PC-3 (cell line): ENCODE measurements around the gene RAB11FIP4. TPM values are rescaled to one million over a fixed set of nuclear protein-coding genes. Genes with fewer than 3 reads are reported as not detected.
A peak's percentile ranks its signal among the peaks of the same experiment; 100 is the strongest.

Source experiments
- ATAC-seq: fragments of 200-7000 bp; cut with Tn5 transposase; 2 replicates; pipeline ENCODE4 v1.9.1; 2020; ENCODE audit warnings: mild to moderate bottlenecking, moderate library complexity
- BruUV-seq: library from RNA; stranded (reverse); fragments of 400-500 nt; replicated peaks from 2 replicates; lab custom pipeline; 2021; lab: Mats Ljungman, UMichigan
- CTCF ChIA-PET: fragments of 300-600 bp; sonication (Branson Sonifier 250); formaldehyde crosslinking; loops from one replicate; lab custom pipeline; 2022; ENCODE audit warnings: antibody characterized with exemption; lab: Charles Lee
- POLR2A ChIA-PET: fragments of 300-600 bp; sonication (Branson Sonifier 250); formaldehyde crosslinking; loops from one replicate; lab custom pipeline; 2022; ENCODE audit warnings: antibody characterized with exemption; ENCODE audit not compliant: unreplicated experiment; lab: Charles Lee
- DNase-seq: peaks from one replicate; pipeline ENCODE4 v3.0.0-alpha.2; 2015
- H2AFZ ChIP-seq: fragments of 300-600 bp; sonication (generic); 2 replicates; pipeline ENCODE4 v1.6.0; 2016; ENCODE audit warnings: antibody characterized with exemption, low read length
- H3F3A ChIP-seq: fragments of 300-600 bp; sonication (generic); one replicate; pipeline ENCODE4 v1.6.0; 2017; ENCODE audit warnings: antibody characterized with exemption, low read length, control low read depth, mild to moderate bottlenecking; ENCODE audit not compliant: unreplicated experiment
- H3K27ac ChIP-seq: fragments of 300-600 bp; sonication (generic); 2 replicates; pipeline ENCODE4 v1.5.1; 2016; ENCODE audit warnings: mild to moderate bottlenecking, low read length
- H3K27me3 ChIP-seq: fragments of 300-600 bp; sonication (generic); 2 replicates; pipeline ENCODE4 v1.6.1; 2016; ENCODE audit warnings: low read length, mixed read lengths
- H3K36me3 ChIP-seq: fragments of 300-600 bp; sonication (generic); 2 replicates; pipeline ENCODE4 v1.6.1; 2016; ENCODE audit warnings: low read depth, mixed run types, low read length, mixed read lengths
- H3K4me1 ChIP-seq: fragments of 300-600 bp; sonication (generic); 2 replicates; pipeline ENCODE4 v1.5.1; 2016; ENCODE audit warnings: low read length; ENCODE audit not compliant: insufficient read depth
- H3K4me2 ChIP-seq: fragments of 300-600 bp; sonication (generic); 2 replicates; pipeline ENCODE4 v1.6.0; 2016; ENCODE audit warnings: low read length
- H3K4me3 ChIP-seq: fragments of 300-600 bp; sonication (generic); 2 replicates; pipeline ENCODE4 v1.5.1; 2016; ENCODE audit warnings: mild to moderate bottlenecking, low read length, mixed read lengths
- H3K79me2 ChIP-seq: fragments of 300-600 bp; sonication (generic); 2 replicates; pipeline ENCODE4 v1.6.1; 2017; ENCODE audit warnings: low read length, mixed read lengths
- H3K9ac ChIP-seq: fragments of 300-600 bp; sonication (generic); 2 replicates; pipeline ENCODE4 v1.6.0; 2016; ENCODE audit warnings: mild to moderate bottlenecking, low read length
- H3K9me2 ChIP-seq: fragments of 300-600 bp; sonication (generic); replicated peaks from 2 replicates; pipeline ENCODE4 v1.6.1; 2016; ENCODE audit warnings: mixed run types, low read length, mixed read lengths
- H3K9me3 ChIP-seq: fragments of 300-600 bp; sonication (generic); 2 replicates; pipeline ENCODE4 v1.6.1; 2016; ENCODE audit warnings: low read length, mixed read lengths
- H4K20me1 ChIP-seq: fragments of 300-600 bp; sonication (generic); 2 replicates; pipeline ENCODE4 v1.6.1; 2016; ENCODE audit warnings: low read length, mixed read lengths
- EZH2 ChIP-seq: fragments of 300-600 bp; sonication (generic); IDR thresholded peaks from one replicate; pipeline ENCODE4 v1.6.1; 2017; ENCODE audit warnings: antibody characterized with exemption, mild to moderate bottlenecking, low read length; ENCODE audit not compliant: unreplicated experiment
- EZH2phosphoT487 ChIP-seq: fragments of 300-600 bp; sonication (generic); IDR thresholded peaks from 2 replicates; pipeline ENCODE4 v1.6.1; 2018; ENCODE audit warnings: mild to moderate bottlenecking, antibody characterized with exemption, low read length, borderline replicate concordance
- intact Hi-C: fragments of 100-400 bp; cut with micrococcal nuclease; formaldehyde crosslinking; loops from 2 replicates; pipeline ENCODE4 v1.9.0; 2023
- total RNA-seq: library from RNA; depleted of rRNA; stranded (reverse); fragments of >200 nt; gene quantifications from 2 replicates; pipeline ENCODE4 v1.2.3, GENCODE V29; 2014
- TF ChIP-seq, protein P1 (sequence below): fragments of 300-600 bp; sonication (generic); conservative IDR thresholded peaks from 2 replicates; pipeline ENCODE4 v1.5.1; 2017; ENCODE audit warnings: antibody characterized with exemption, low read depth, mild to moderate bottlenecking, low read length

Gene RAB11FIP4
- total RNA-seq, 1 experiment from 2014 or later, result 4.2 TPM

DNA sequence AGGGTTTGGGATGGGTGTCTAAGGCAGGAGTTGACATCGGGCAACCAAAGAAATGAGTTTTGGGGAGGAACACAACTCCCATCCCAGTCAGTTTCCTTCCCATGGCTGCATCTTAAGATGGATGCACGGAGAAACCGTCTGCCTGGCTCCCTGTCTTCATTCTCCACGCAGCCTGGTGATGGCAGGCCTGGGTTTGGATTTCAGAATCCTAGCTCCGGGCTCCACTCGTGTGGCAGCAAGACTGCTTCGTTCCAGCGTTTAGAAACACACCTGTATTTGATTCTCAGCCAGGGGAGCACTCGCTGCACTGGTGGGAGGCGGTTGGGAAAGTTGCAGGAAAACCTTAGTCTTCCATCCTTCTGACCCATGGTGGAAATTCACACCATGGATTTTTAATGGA is 141.1 kb downstream of the RAB11FIP4 start:
- BruUV-seq, result no TSS peak
- Histone ChIP-seq H4K20me1 (no peaks in the 10 kb centered on the region), H2AFZ (no peak overlapping the region), H3K27me3 (no peaks in the 10 kb centered on the region), H3K4me3 (no peak overlapping the region), H3K79me2 (no peaks in the 10 kb centered on the region), H3K36me3 (no peaks in the 10 kb centered on the region), H3K9ac (no peak overlapping the region), H3K9me3 (no peaks in the 10 kb centered on the region), H3F3A (no peaks in the 10 kb centered on the region), H3K4me1 (peaks cover 8% of the 10 kb centered on the region; the same call in 1 of the 2 replicates), H3K27ac (no peak overlapping the region), H3K4me2 (no peak overlapping the region), H3K9me2 (no peaks in the 10 kb centered on the region)
- CTCF ChIA-PET, result no interaction called here
- intact Hi-C loops, result no loop called here
- ATAC-seq (no peak), DNase-seq (no peak)
- POLR2A ChIA-PET, result interaction anchor here (0.7 kb wide), 1 partner anchor 111 kb away, joined by 3 read pairs; no protein-coding TSS in a partner anchor
- TF ChIP-seq EZH2phosphoT487, result no peak
- TF ChIP-seq EZH2, result no peak
- TF ChIP-seq, protein P1, sequence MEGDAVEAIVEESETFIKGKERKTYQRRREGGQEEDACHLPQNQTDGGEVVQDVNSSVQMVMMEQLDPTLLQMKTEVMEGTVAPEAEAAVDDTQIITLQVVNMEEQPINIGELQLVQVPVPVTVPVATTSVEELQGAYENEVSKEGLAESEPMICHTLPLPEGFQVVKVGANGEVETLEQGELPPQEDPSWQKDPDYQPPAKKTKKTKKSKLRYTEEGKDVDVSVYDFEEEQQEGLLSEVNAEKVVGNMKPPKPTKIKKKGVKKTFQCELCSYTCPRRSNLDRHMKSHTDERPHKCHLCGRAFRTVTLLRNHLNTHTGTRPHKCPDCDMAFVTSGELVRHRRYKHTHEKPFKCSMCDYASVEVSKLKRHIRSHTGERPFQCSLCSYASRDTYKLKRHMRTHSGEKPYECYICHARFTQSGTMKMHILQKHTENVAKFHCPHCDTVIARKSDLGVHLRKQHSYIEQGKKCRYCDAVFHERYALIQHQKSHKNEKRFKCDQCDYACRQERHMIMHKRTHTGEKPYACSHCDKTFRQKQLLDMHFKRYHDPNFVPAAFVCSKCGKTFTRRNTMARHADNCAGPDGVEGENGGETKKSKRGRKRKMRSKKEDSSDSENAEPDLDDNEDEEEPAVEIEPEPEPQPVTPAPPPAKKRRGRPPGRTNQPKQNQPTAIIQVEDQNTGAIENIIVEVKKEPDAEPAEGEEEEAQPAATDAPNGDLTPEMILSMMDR, result no peak

DNA sequence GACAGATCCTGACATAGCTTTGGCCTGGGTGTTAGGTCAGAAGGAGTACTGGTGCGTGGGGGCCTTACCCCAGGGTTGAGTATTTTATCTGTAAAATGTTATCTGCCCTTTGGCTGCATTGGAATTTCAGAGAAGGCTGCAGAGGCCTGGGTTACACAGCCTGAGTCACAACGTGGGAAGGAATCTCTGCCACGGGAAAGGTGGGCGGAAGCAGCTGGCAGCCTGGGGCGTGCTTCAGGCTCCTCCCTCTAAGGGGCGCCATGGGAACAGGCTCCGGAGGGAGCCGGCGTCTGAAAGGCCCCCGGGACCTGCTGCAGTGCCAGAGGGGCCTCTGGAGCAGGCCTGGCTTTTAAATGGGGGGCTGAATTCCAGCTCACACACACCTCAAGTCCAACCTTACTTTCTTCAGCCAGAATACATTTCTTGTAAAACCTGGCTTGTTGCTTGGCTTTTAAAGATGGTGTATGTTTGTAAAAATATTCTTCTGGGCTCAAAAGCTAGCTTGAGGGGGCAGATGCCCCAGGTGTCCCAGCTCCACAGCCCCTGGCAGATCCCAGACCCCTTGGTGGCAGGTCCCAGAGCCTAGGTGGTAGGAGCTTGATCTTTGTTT is 142.2 kb downstream of the RAB11FIP4 start:
- Histone ChIP-seq H2AFZ (peak overlapping the region; percentile 55; the same call in 1 of the 2 replicates), H3K4me2 (peak overlapping the region; percentile 60), H3K9me3 (no peaks in the 10 kb centered on the region), H3K4me1 (peaks cover 8% of the 10 kb centered on the region; the same call in 1 of the 2 replicates), H3K27me3 (no peaks in the 10 kb centered on the region), H3F3A (no peaks in the 10 kb centered on the region), H3K27ac (no peak overlapping the region), H3K9ac (no peak overlapping the region), H3K4me3 (no peak overlapping the region), H4K20me1 (no peaks in the 10 kb centered on the region), H3K36me3 (no peaks in the 10 kb centered on the region), H3K9me2 (no peaks in the 10 kb centered on the region), H3K79me2 (no peaks in the 10 kb centered on the region)
- POLR2A ChIA-PET, result no interaction called here
- CTCF ChIA-PET, result no interaction called here
- ATAC-seq (peak; percentile 90), DNase-seq (peak; percentile 63)
- BruUV-seq, result no TSS peak
- TF ChIP-seq, protein P1, result peak; percentile 32; the same call in 1 of the 2 replicates
- TF ChIP-seq EZH2phosphoT487, result no peak
- intact Hi-C loops, result no loop called here

GRCh38 chr17:31534223-31534888 is 142.9 kb downstream of the RAB11FIP4 start:
- H3K4me2 ChIP-seq, result no peak overlapping the region
- no peaks in the 10 kb centered on the region for H3K9me3 ChIP-seq
- H3K4me3 ChIP-seq, result no peak overlapping the region
- no peaks in the 10 kb centered on the region for H3K9me2 ChIP-seq
- no peaks in the 10 kb centered on the region for H3K27me3 ChIP-seq
- CTCF ChIA-PET, result no interaction called here
- intact Hi-C loops, result no loop called here
- ATAC-seq (no peak), DNase-seq (no peak)
- H3K79me2 ChIP-seq, result no peaks in the 10 kb centered on the region
- no peak overlapping the region for H3K9ac ChIP-seq
- no peaks in the 10 kb centered on the region for H4K20me1 ChIP-seq
- TF ChIP-seq, protein P1, result no peak
- TF ChIP-seq EZH2, result no peak
- no peak for TF ChIP-seq EZH2phosphoT487
- H3K36me3 ChIP-seq, result no peaks in the 10 kb centered on the region
- POLR2A ChIA-PET, result no interaction called here
- peaks cover 8% of the 10 kb centered on the region; the same call in 1 of the 2 replicates for H3K4me1 ChIP-seq
- no peak overlapping the region for H2AFZ ChIP-seq
- no TSS peak for BruUV-seq
- no peaks in the 10 kb centered on the region for H3F3A ChIP-seq
- H3K27ac ChIP-seq, result no peak overlapping the region
